Measurements from ENCODE around the gene CEP76.

DNA sequence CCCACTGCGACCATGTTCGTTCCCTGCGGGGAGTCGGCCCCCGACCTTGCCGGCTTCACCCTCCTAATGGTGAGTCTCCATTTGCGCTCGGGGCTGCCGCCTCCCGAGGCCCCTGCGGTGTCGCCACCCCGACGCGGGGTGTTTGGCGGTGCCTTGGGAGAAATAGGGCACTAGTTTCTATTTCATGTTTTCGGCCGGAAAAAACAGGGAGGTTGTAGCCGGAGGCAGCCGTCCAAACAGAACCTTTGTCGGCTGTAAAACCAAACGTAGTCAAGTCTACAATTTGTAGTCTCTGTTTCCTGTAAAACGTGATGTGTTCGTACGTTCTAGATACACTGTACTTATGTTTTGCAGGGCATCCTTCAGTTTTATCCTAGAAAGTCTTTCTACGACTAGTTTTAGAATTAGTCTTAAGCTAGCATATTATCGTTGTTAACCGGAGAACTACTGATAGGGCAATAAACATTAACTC is 609 bp upstream of the CEP76 start:
- no peak for TF ChIP-seq POLR2A (IDR thresholded peaks at IDR 0.05)
- TF ChIP-seq, protein P1, sequence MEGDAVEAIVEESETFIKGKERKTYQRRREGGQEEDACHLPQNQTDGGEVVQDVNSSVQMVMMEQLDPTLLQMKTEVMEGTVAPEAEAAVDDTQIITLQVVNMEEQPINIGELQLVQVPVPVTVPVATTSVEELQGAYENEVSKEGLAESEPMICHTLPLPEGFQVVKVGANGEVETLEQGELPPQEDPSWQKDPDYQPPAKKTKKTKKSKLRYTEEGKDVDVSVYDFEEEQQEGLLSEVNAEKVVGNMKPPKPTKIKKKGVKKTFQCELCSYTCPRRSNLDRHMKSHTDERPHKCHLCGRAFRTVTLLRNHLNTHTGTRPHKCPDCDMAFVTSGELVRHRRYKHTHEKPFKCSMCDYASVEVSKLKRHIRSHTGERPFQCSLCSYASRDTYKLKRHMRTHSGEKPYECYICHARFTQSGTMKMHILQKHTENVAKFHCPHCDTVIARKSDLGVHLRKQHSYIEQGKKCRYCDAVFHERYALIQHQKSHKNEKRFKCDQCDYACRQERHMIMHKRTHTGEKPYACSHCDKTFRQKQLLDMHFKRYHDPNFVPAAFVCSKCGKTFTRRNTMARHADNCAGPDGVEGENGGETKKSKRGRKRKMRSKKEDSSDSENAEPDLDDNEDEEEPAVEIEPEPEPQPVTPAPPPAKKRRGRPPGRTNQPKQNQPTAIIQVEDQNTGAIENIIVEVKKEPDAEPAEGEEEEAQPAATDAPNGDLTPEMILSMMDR (IDR thresholded peaks at IDR 0.05): no peak
